GM10266 (cell line): ENCODE results near the gene EIF3A.
A peak's percentile ranks its signal among the peaks of the same experiment; 100 is the strongest.

Experiments
- DNase-seq: peaks from one replicate; pipeline ENCODE4 v3.0.0; 2012; ENCODE audit errors: extremely low spot score
- CTCF ChIP-seq: IDR thresholded peaks from 2 replicates; pipeline ENCODE4 v1.5.1; 2012; ENCODE audit warnings: mild to moderate bottlenecking, low read depth; ENCODE audit not compliant: control insufficient read depth, insufficient read depth; ENCODE audit errors: missing control alignments

Gene EIF3A

GRCh38 chr10:119080521-119081259 lies at the start of gene EIF3A:
EIF3A (minus strand) TSS chr10:119080817; CDS start chr10:119080676, 141 bp downstream.
- peak; percentile 93 for DNase-seq
- no peak for TF ChIP-seq CTCF

- TF ChIP-seq CTCF, result no peak
- DNase-seq, result no peak
Observed at GRCh38 chr10:119129721-119130120, 49.1 kb upstream of the EIF3A start.

GRCh38 chr10:119125942-119126341 lies 45.3 kb upstream of the EIF3A start:
- DNase-seq, result no peak
- TF ChIP-seq CTCF, result no peak

- DNase-seq, result no peak
- TF ChIP-seq CTCF, result no peak
Observed at GRCh38 chr10:119120875-119121274, 40.3 kb upstream of the EIF3A start.

- peak; percentile 59 for DNase-seq
- TF ChIP-seq CTCF, result no peak
Observed at GRCh38 chr10:119120413-119120867, 39.8 kb upstream of the EIF3A start.

- DNase-seq, result no peak
Observed at GRCh38 chr10:119119400-119119799, 38.8 kb upstream of the EIF3A start.

More at GRCh38 chr10:119119400-119119799, 38.8 kb upstream of the EIF3A start:
- no peak for TF ChIP-seq CTCF
